Mononuclear cell (primary cell): ENCODE data around the gene TMEM190. TPM values are rescaled to one million over a fixed set of nuclear protein-coding genes. Genes with fewer than 3 reads are reported as not detected.

Experiments used
- H3K27me3 ChIP-seq: 2 replicates; pipeline ENCODE4 v1.6.0; 2011; ENCODE audit warnings: low read length, control low read depth; ENCODE audit not compliant: insufficient read depth
- H3K4me1 ChIP-seq: 2 replicates; pipeline ENCODE4 v1.5.1; 2011; ENCODE audit warnings: mild to moderate bottlenecking, low read length, control low read depth; ENCODE audit not compliant: insufficient read depth
- H3K4me3 ChIP-seq: 2 replicates; pipeline ENCODE4 v1.5.1; 2011; ENCODE audit warnings: mild to moderate bottlenecking, low read length, moderate library complexity
- H3K9me3 ChIP-seq: 2 replicates; pipeline ENCODE4 v1.5.1; 2011; ENCODE audit warnings: low read depth, mild to moderate bottlenecking, control low read depth, low read length
- total RNA-seq: library from RNA; depleted of rRNA; stranded (reverse); fragments of >200 nt; gene quantifications from one replicate; pipeline ENCODE4 v1.2.3, GENCODE V29; 2012

Gene TMEM190
- total RNA-seq, 1 donor: not detected

DNA sequence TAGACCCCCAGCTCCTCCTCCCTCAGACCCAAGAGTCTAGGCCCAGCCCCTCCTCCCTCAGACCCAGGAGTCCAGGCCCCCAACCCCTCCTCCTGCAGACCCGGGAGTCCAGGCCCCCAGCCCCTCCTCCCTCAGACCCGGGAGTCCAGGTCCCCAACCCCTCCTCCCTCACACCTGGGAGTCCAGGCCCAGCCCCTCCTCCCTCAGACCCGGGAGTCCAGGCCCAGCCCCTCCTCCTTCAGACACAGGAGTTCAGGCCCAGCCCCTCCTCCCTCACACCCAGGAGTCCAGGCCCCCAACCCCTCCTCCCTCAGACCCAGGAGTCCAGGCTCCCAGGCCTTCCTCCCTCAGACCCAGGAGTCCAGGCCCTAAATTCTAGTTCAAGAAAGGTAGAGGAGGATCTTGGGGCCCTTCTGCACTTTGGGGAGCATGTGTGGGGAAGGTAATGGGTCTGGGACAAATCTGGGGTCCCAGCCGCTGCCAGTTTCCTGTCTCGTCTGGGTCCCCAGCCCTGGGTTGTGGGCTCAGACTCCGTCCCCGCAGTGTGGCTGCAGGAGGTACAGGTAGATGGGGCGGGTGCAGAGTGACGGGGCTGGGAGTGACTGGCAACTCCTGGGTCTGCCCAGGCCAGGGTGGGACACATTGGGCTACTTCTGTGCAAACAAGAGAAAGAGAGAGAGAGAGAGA, 3.2 kb upstream of the TMEM190 start:
- Histone ChIP-seq H3K27me3 (peaks cover 41% of the 10 kb centered on the region), H3K4me3 (no peak overlapping the region), H3K9me3 (no peaks in the 10 kb centered on the region), H3K4me1 (peaks cover 6% of the 10 kb centered on the region)

DNA sequence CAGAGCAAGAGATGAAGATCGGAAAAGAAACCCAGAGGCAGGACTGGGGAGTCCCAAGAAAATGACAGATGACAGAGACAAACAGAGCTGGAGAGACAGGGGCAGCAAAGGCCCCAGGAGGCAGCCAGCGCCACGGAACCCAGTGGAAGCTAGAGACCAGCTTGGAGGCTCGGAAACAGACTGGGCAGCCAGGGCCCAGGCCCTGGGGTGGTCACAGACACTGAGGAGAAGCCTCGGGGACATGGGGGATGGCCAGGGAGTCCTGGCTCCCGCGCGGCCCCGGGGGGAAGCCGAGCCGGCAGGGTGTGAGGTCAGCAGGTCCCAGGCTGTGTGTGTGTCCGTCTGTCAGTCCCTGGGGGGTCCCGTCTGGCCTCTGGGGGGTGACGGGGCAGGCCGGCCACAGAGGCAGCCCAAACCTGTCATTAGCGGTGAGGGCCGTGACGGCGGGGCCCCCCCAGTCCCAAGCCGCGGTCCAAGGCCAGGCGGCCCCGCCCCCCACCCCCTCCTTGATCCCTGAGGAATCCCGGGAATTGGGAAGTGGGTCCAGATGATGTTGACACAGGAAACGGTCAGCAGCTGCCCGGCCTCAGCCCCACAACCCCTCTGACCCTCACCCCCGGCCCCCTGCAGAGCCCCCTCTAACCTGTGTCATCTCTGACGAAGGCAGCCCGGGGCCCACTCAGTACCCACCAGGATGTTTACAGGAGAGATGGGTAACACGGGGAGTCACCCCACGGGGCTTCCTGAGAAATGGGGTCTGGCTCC, 2.5 kb upstream of the TMEM190 start:
- peaks cover 1% of the 10 kb centered on the region for H3K4me1 ChIP-seq
- peaks cover 34% of the 10 kb centered on the region for H3K27me3 ChIP-seq
- no peaks in the 10 kb centered on the region for H3K9me3 ChIP-seq
- no peak overlapping the region for H3K4me3 ChIP-seq

DNA sequence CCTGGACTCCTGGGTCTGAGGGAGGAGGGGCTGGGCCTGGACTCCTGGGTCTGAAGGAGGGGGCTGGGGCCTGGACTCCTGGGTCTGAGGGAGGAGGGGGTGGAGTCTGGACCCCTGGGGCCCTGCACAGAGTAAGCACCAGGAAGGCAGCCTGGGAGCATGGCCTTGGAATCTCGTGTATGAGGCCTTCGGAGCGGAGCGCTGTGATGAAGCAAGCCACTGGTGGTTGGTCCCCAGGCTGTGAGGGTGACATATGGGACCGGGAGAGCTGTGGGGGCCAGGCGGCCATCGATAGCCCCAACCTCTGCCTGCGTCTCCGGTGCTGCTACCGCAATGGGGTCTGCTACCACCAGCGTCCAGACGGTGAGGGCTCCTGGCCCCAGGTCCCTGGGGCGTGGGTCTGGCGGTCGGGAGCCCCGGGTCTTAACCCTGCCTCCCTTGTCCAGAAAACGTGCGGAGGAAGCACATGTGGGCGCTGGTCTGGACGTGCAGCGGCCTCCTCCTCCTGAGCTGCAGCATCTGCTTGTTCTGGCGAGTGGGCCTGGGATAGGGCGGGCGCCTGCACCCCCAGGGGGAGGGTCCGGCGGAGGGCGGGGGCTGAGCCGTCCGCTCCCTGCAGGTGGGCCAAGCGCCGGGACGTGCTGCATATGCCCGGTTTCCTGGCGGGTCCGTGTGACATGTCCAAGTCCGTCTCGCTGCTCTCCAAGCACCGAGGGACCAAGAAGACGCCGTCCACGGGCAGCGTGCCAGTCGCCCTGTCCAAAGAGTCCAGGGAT, 918 bp downstream of the TMEM190 start:
- H3K4me1 ChIP-seq: no peaks in the 10 kb centered on the region
- H3K27me3 ChIP-seq: peaks cover 12% of the 10 kb centered on the region
- H3K9me3 ChIP-seq: no peaks in the 10 kb centered on the region
- no peak overlapping the region for H3K4me3 ChIP-seq

DNA sequence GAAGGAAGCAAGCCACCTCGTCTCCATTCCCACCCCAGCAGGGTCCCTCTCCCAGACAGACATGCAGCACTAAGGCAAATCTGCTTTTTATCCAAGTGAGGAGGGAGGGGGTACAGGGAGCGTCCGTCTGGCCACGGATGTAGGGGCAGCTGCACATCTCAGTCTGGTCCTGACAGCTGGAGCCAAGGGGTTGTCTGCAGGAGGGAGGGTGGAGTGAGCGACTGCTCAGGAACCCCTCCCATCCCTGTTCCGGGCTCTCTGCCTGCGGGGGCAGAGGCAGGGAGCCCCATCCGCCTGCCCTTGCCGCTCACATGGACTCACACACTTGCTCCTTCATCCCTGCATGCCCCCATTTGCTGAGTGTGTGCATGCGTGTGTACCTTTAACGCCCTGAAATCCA, 2.5 kb downstream of the TMEM190 start:
- Histone ChIP-seq H3K4me1 (peaks cover 10% of the 10 kb centered on the region), H3K27me3 (peaks cover 8% of the 10 kb centered on the region), H3K9me3 (no peaks in the 10 kb centered on the region), H3K4me3 (no peak overlapping the region)

DNA sequence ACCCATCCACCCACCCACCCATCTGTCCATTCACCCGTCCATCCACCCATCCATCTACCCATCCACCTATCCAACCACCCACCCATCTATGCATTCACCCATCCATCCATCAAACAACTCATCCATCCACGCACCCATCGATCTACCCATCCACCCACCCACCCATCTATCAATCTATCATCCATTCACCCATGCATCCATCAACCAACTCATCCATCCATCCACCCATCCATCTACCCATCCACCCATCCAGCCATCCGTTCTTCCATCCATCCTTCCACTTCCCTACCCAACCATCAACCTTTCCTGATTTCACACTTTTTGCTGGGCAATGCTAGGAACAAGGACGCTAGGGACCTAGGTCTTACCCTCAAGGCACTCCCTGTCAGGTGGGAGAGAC, 5.4 kb downstream of the TMEM190 start:
- Histone ChIP-seq H3K4me3 (no peak overlapping the region), H3K27me3 (no peaks in the 10 kb centered on the region), H3K9me3 (no peaks in the 10 kb centered on the region), H3K4me1 (peaks cover 26% of the 10 kb centered on the region)

DNA sequence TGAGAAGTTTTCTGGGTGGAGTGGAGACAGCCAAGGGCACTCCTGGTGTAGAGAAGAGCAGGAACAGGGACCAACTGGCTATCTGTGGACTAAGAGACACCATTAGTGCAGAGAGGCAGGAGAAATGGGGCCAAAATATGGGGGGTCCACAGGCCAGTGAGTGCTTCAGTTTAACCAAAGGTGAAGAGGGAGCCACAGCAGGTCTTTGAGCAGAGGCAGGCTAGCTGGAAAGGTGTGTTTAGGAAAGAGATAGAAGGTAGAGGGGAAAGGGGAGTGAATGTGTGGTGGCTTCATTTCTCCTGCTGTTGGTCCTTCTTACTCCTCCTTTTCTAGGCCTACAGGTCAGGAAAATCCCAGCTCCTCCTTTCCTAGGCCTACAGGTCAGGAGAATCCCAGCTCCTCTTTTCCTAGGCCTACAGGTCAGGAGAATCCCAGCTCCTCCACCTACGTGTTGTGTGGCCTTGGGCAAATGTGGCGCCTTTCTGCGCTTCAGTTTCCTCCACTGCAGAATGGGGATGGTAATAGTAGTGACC, 6.0 kb downstream of the TMEM190 start:
- no peaks in the 10 kb centered on the region for H3K27me3 ChIP-seq
- H3K4me3 ChIP-seq: no peak overlapping the region
- peaks cover 32% of the 10 kb centered on the region for H3K4me1 ChIP-seq
- no peaks in the 10 kb centered on the region for H3K9me3 ChIP-seq

DNA sequence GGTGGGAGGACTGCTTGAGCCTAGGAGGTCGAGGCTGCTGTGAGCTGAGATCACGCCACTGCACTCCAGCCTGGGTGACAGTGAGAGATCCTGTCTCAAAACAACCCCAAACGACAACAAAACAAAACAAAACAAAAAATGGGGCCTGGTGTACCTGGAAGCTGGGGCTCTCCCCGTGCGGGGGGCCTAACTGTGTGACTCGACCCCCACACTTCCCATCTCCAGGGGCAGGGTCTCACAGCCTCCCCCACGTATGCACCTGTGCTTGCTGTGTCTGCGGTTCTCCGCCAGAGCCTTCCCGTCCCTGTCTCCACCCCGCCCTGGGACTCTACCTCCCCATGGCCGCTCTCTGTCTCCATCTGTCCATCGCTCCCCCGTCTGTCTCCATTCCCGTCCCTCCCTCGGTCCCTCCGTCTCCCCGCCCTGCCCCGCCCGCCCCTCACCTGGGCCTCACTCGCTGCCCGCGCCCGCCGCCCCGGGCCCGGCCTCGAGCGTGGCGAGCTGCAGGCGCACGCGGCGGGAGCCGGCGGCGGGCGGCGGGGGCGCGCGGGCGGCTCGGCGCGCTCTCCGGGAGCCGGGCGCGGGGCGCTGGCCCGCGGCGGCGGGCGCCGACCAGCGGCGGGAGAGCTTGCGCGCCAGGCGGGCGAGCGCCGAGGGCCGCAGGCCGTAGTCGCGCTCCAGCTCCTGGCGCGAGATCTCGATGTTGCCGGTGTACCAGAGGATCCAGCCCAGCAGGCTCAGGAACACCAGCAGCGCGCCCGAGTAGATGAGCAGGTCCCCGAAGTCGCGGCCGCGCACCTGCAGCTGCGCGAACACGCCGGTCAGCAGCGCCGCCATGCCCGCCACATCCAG, 6.9 kb downstream of the TMEM190 start:
- Histone ChIP-seq H3K9me3 (no peaks in the 10 kb centered on the region), H3K4me3 (peak overlapping the region; percentile 38), H3K27me3 (no peaks in the 10 kb centered on the region), H3K4me1 (peaks cover 41% of the 10 kb centered on the region)

DNA sequence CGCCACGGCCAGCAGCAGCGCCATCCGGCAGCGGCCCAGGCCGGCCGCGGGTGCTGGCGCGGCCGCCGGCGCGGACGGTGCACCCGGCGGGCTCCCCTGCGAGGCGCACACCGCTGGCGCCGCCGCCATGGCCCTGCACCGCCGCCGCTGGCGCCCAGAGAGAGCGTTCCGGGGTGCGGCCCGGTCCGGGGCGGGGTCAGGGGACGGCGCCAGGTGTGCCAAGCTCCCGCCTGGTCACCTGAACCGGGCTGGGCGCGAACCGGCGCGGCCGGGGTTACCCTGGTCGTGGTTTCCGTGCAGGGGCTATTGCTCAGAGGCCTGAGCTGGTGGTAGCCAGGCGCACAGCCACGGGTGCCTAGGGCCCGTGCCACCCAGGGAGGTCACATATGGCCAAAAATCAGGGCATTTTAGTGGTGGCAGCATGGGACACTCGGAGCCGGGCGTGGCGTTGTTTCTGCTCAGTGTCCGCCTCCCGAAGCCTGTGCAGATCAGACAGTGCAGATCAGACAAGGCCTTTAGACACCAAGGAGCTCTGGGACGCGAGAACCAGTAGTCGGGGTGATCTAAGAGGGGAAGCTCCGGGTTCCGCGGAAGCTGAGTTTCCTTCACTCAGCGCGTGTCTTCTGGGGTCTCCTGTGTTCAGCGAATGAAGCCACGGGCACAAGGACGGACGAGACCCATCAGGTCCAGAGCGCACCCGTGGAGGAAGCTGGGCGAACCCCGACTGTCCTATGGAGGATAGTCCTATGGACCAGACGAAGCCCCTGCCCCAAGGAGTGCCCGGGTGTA, 7.7 kb downstream of the TMEM190 start, which contains the start of gene TMEM238:
Gene TMEM238 (minus strand): TSS at position 162 of the 789 bp plus-strand sequence. CDS start 33 bp downstream, at position 129.
- peak within 1 kb of the TSS; percentile 97 for H3K4me3 ChIP-seq
- no peaks in the 10 kb centered on the region for H3K27me3 ChIP-seq
- peaks cover 49% of the 10 kb centered on the region for H3K4me1 ChIP-seq
- H3K9me3 ChIP-seq: no peaks in the 10 kb centered on the region

DNA sequence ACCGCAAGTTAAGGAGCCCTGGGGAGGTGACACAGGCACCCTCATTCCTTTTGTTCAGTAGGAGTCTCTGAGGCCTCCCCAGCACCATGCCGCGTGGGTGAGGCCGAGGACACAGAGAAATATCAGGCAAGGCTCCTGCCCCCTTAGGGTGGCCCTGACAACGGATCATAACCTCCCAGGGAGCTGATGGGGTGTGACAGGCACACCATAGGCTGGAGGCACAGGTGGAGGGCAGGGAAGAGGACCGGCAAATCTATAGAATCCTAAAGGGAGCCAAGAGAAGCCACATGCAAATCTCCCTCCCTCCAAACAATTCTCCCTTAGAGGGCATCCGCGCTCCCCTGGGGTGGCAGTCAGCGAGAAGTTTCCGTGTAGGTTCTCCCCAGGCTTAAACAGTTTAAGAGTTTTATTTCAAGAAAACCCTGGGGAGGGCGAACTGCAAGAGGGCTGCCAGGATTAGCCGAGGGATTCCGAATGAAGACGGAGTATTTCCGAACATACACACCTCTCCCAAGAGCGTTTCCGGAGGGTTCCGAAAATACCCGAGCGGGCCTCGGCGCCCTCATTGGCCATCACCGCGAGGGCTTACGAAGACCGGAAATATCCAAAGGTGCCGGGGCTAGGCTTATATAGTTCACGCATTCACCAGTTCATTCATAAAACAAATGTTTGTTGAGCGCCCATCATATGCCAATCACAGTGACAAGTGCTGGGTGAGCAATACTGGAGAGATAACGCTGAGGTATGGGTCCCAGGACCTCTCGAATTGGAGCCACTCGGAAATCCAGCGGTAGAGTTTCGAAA, 8.5 kb downstream of the TMEM190 start:
- peaks cover 56% of the 10 kb centered on the region for H3K4me1 ChIP-seq
- H3K4me3 ChIP-seq: peak overlapping the region; percentile 97
- H3K27me3 ChIP-seq: no peaks in the 10 kb centered on the region
- no peaks in the 10 kb centered on the region for H3K9me3 ChIP-seq

DNA sequence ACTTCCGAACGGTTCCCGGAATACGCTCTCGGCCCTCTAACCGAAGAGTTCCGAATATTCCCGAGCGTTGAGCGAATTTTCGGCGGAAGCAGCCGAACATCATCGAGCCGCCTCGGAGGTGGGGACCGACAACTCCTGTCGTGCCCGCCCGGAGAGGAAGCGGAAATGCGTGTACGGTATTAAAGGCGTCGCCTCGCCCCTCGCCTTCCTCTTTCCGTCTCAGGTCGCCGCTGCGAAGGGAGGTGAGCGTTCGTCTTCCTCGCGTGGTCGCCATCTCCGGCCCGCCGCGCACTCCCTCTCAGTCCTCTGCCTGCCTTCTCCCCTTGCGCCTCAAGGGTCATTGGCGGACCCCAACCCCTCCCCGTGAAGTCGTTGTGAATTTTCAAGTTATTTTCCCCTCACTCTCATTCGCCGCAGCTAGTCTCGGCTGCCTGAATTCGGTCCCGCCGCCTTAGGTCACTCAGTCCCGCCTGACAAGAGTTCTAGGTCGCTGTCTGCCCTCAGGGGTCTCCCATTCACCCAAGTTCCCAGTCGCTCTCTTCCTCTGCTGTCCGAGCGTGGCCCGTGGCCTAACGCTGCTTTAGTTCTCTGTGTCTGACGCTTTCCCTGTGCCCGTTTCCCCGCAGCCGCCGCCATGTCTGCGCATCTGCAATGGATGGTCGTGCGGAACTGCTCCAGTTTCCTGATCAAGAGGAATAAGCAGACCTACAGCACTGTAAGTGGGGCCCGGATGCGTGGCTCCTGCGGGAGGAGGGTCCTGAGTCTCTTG, 9.3 kb downstream of the TMEM190 start, which contains the start of gene RPL28:
Gene RPL28 (plus strand): TSS at position 209 of the 769 bp plus-strand sequence. CDS start 426 bp downstream, at position 635.
- H3K4me3 ChIP-seq: peak within 1 kb of the TSS; percentile 97
- H3K9me3 ChIP-seq: no peaks in the 10 kb centered on the region
- H3K4me1 ChIP-seq: peaks cover 56% of the 10 kb centered on the region
- no peaks in the 10 kb centered on the region for H3K27me3 ChIP-seq

DNA sequence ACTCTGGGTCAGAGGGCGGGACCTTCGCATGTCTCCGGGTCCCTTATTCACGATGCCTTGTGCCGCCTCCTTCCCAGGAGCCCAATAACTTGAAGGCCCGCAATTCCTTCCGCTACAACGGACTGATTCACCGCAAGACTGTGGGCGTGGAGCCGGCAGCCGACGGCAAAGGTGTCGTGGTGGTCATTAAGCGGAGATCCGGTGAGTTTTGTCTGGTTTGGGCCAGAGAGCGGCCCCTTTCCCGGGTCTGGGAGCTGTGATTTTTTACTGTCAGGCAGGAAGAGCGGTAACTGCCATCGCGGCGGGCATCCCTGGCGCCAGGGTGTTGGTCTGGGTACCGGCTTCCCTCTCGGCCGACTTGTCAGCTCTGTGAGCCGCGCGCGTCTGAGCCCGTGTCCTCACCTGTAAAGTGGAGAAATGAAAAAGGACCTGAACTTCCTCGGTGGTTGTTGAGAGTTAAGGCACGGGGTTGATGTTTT, 9.9 kb downstream of the TMEM190 start:
- H3K27me3 ChIP-seq: no peaks in the 10 kb centered on the region
- H3K4me1 ChIP-seq: peaks cover 60% of the 10 kb centered on the region
- H3K9me3 ChIP-seq: no peaks in the 10 kb centered on the region
- H3K4me3 ChIP-seq: peak overlapping the region; percentile 97

DNA sequence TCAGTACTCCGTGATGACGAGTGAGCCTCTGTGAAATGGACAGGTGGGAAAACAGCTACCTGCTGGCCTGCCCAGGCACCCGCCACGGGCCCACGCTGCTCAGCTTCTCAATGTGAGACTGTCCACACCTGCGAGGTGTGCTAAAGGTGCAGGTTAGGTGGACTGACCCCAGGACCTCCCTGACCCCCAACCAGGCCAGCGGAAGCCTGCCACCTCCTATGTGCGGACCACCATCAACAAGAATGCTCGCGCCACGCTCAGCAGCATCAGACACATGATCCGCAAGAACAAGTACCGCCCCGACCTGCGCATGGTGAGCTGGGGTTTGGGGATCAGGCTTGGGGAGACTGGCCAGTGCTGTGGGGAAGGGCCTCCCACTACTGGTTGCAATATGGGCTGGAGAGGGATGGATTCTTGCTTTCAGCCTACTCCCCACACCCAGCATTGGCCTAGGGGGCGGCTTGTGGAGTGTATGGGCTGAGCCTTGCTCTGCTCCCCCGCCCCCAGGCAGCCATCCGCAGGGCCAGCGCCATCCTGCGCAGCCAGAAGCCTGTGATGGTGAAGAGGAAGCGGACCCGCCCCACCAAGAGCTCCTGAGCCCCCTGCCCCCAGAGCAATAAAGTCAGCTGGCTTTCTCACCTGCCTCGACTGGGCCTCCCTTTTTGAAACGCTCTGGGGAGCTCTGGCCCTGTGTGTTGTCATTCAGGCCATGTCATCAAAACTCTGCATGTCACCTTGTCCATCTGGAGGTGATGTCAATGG, 11.3 kb downstream of the TMEM190 start:
- no peak overlapping the region for H3K4me3 ChIP-seq
- H3K4me1 ChIP-seq: peaks cover 57% of the 10 kb centered on the region
- no peaks in the 10 kb centered on the region for H3K9me3 ChIP-seq
- no peaks in the 10 kb centered on the region for H3K27me3 ChIP-seq
